Epithelial cell of esophagus (primary cell): ENCODE measurements around the gene ERAL1.
A peak's percentile ranks its signal among the peaks of the same experiment; 100 is the strongest.

ENCODE experiments used
- DNase-seq: peaks from one replicate; pipeline ENCODE4 v3.0.0; 2010; ENCODE audit warnings: low read depth
- H3K4me3 ChIP-seq: 2 replicates; pipeline ENCODE4 v1.5.1; 2011; ENCODE audit warnings: mild to moderate bottlenecking, low read length, control low read depth
- TF ChIP-seq, protein P1 (sequence below): IDR thresholded peaks from 2 replicates; pipeline ENCODE4 v1.5.1; 2011; ENCODE audit warnings: low read depth, mild to moderate bottlenecking, low read length, control low read depth, inconsistent platforms; ENCODE audit not compliant: insufficient read depth; ENCODE audit errors: missing control alignments

The ERAL1 gene

DNA sequence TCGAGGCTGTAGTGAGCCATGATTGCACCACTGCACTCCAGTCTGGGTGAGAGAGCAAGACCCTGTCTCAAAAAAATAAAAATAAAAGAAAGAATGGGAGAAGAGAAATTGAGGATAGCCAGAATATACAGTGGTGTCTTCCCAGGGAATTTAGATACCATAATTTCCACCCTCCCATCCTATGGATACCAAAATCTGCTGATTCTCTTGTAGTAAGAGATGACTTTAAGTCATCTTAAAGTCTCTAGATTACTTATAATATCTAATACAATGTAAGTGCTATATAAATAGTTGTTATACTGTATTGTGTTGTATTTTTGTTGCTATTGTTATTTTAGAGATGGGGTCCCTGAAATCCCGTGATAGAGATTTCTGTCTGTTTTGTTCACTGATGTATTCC lies 1.5 kb upstream of the ERAL1 start:
- TF ChIP-seq, protein P1, sequence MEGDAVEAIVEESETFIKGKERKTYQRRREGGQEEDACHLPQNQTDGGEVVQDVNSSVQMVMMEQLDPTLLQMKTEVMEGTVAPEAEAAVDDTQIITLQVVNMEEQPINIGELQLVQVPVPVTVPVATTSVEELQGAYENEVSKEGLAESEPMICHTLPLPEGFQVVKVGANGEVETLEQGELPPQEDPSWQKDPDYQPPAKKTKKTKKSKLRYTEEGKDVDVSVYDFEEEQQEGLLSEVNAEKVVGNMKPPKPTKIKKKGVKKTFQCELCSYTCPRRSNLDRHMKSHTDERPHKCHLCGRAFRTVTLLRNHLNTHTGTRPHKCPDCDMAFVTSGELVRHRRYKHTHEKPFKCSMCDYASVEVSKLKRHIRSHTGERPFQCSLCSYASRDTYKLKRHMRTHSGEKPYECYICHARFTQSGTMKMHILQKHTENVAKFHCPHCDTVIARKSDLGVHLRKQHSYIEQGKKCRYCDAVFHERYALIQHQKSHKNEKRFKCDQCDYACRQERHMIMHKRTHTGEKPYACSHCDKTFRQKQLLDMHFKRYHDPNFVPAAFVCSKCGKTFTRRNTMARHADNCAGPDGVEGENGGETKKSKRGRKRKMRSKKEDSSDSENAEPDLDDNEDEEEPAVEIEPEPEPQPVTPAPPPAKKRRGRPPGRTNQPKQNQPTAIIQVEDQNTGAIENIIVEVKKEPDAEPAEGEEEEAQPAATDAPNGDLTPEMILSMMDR: no peak
- no peak overlapping the region for H3K4me3 ChIP-seq
- no peak for DNase-seq

DNA sequence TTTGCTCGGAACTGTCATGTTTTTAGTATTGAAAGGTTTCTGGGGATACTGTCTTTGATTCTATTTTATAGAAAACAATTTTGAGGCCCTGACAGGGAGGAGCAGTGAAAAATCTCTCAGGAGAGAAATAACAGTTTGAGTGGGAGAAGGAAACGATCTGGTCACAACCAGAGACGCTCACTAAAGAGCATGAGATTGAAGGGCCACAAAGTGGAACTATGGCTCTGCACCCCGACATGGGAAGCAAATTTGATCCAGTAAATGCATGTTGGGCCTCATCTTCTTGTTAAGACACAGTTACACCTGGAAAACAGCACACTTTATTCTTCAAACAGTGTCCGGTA lies 492 bp downstream of the ERAL1 start:
- H3K4me3 ChIP-seq: peak overlapping the region; percentile 88
- DNase-seq: no peak
- TF ChIP-seq, protein P1: no peak

DNA sequence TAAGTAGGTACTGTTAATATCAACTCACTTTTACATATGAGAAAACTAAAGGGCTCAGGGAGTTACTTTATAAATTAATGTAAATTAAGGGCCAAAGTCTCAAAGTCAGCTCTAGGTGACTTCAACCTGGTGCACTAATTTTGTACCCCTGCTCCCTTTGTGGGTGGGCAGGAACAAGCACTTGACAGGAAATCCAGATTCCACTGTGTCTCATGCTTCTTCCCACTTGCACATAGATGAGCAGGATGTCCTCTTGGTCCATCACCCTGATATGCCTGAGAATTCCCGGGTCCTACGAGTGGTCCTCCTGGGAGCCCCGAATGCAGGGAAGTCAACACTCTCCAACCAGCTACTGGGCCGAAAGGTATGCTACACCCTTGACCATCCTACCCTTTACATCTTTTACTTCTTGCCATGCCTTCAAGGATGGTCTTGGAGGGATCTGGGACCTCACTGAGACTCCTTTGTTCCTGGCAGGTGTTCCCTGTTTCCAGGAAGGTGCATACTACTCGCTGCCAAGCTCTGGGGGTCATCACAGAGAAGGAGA lies 1.3 kb downstream of the ERAL1 start:
- H3K4me3 ChIP-seq: no peak overlapping the region

DNA sequence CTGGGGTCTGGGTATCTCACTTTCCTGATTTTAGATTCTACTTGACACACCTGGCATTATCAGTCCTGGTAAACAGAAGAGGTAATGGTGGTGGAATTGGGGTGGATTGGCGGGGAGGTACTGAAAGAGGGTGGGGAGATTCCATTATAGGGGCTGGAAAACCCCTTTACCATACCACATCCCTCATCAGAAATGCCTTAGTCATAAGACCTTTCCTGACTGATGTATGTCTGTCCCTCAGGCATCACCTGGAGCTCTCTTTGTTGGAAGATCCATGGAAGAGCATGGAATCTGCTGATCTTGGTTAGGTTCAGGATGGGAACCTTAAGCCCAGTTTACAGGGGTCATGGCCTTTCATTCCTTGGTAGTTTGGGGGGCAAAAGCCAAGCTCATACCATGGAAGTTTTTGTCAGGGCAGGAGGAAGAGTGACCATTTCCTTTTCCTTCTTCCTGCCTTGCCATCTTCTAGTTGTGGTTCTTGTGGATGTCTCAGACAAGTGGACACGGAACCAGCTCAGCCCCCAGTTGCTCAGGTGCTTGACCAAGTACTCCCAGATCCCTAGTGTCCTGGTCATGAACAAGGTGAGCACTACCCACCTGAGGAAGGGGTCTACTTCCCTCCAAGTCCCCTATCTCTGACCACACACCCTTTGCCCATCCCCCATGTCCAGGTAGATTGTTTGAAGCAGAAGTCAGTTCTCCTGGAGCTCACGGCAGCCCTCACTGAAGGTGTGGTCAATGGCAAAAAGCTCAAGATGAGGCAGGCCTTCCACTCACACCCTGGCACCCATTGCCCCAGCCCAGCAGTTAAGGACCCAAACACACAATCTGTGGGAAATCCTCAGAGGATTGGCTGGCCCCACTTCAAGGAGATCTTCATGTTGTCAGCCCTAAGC lies 3.3 kb downstream of the ERAL1 start:
- DNase-seq: no peak
- TF ChIP-seq, protein P1: no peak
- no peak overlapping the region for H3K4me3 ChIP-seq

More for the DNA sequence above, 1.3 kb downstream of the ERAL1 start:
- TF ChIP-seq, protein P1: no peak
- DNase-seq: no peak

DNA sequence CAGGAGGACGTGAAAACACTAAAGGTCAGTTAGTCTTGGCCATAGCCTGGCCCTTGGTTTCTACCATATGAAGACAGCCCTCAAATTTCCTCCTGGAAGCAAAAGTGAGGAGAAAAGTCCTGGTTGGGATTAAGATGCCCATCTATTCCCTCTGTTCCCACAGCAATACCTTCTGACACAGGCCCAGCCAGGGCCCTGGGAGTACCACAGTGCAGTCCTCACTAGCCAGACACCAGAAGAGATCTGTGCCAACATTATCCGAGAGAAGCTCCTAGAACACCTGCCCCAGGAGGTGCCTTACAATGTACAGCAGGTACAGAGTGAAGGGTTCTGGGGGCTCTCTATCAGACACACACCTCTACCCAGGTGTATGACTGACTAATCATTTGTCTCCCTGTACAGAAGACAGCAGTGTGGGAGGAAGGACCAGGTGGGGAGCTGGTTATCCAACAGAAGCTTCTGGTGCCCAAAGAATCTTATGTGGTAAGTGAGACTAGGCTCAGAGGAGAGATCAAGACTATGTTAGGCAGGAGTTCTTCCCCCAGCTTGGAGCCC lies 4.1 kb downstream of the ERAL1 start:
- no peak overlapping the region for H3K4me3 ChIP-seq
- TF ChIP-seq, protein P1: no peak
- DNase-seq: no peak

DNA sequence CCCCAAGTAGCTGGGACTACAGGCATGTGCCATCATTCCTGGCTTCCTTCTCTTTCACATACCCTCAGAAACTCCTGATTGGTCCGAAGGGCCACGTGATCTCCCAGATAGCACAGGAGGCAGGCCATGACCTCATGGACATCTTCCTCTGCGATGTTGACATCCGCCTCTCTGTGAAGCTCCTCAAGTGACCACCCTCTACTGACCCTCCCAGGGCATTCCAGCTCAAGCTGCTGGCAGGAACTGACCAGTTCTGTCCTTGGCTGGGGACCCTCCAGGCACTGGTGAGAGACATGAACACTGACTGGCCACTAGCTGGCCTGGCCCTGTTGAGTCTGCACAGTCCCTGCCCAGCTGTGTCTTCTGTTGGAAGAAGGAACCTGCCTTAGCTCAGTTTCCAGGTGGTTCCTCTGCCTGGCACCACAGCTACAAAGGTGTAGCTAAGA lies 5.6 kb downstream of the ERAL1 start:
- H3K4me3 ChIP-seq: no peak overlapping the region
- TF ChIP-seq, protein P1: no peak
- DNase-seq: no peak
